A549 (cell line): ENCODE data around the gene PRKCQ. TPM values are rescaled to one million over a fixed set of nuclear protein-coding genes. Genes with fewer than 3 reads are reported as not detected.

ENCODE experiments used
- ATAC-seq, 2 experiments: fragments of 200-7000 bp in 1 of 2; fragments of >200 bp in 1 of 2; cut with Nextera tagmentation in 1 of 2; cut with Tn5 transposase in 1 of 2; 3 replicates each; pipeline versions ENCODE4 v1.8.0 to v1.9.1; 2018 to 2020; ENCODE audit warnings: mild to moderate bottlenecking in 1 of 2, moderate library complexity in 1 of 2
- CTCF ChIA-PET: fragments of 300-600 bp; sonication (Branson Sonifier 250); formaldehyde crosslinking; extraction: SDS; loops from one replicate; lab custom pipeline; 2021; ENCODE audit warnings: antibody characterized with exemption, inconsistent platforms; lab: Yijun Ruan, JAX
- POLR2A ChIA-PET: fragments of 350-600 bp; formaldehyde crosslinking; extraction: SDS; loops from one replicate; lab custom pipeline; 2021; ENCODE audit warnings: antibody characterized with exemption, inconsistent platforms; lab: Yijun Ruan, JAX
- DNase-seq, 2 experiments: peaks; one replicate each; pipeline versions ENCODE4 v3.0.0 to v3.0.0-alpha.2; 2011 to 2016; ENCODE audit warnings: low read depth in 1 of 2, low spot score in 1 of 2
- FAIRE-seq: peaks from 2 replicates; lab custom pipeline; 2011; peaks lifted over from hg19 to GRCh38; lab: Jason Lieb, UNC
- H3K27ac ChIP-seq, 2 experiments: fragments of >200 bp; sonication (Bioruptor Twin); formaldehyde crosslinking; 3 replicates each; pipeline ENCODE4 v1.5.1; 2016 to 2017
- H3K4me1 ChIP-seq: fragments of >200 bp; sonication (Bioruptor Twin); formaldehyde crosslinking; 3 replicates; pipeline ENCODE4 v1.6.1; 2016
- H3K4me2 ChIP-seq: fragments of >200 bp; sonication (Bioruptor Twin); formaldehyde crosslinking; 3 replicates; pipeline ENCODE4 v1.6.1; 2016
- H3K4me3 ChIP-seq: fragments of >200 bp; sonication (Bioruptor Twin); formaldehyde crosslinking; 3 replicates; pipeline ENCODE4 v1.5.1; 2016
- H3K9me3 ChIP-seq: fragments of >200 bp; sonication (Bioruptor Twin); formaldehyde crosslinking; 3 replicates; pipeline ENCODE4 v1.6.1; 2016
- CBX2 ChIP-seq: fragments of 200-600 bp; sonication (generic); IDR thresholded peaks from 2 replicates; pipeline ENCODE4 v1.6.1; 2016; ENCODE audit warnings: low read depth, mild to moderate bottlenecking, borderline replicate concordance
- CHD4 ChIP-seq: fragments of 200-600 bp; sonication (generic); IDR thresholded peaks from 2 replicates; pipeline ENCODE4 v1.6.1; 2016; ENCODE audit warnings: antibody characterized with exemption, mild to moderate bottlenecking, borderline replicate concordance
- E2F6 ChIP-seq: IDR thresholded peaks from 2 replicates; pipeline ENCODE4 v1.6.1; 2012; ENCODE audit warnings: low read depth, borderline replicate concordance
- EHF ChIP-seq: fragments of 250-450 bp; sonication (Bioruptor Pico); IDR thresholded peaks from 2 replicates; pipeline ENCODE4 v1.5.0; 2020; ENCODE audit warnings: mild to moderate bottlenecking
- FOSB ChIP-seq: fragments of 250-450 bp; sonication (Bioruptor Pico); IDR thresholded peaks from 2 replicates; pipeline ENCODE4 v1.5.0; 2020; ENCODE audit warnings: mild to moderate bottlenecking, moderate library complexity
- FOSL2 ChIP-seq, 2 experiments: fragments of 450-650 bp in 1 of 2; fragments of >200 bp in 1 of 2; sonication (Bioruptor Twin) in 1 of 2; formaldehyde crosslinking; IDR thresholded peaks; 2 replicates each; pipeline versions ENCODE4 v1.5.0 to v1.6.1; 2016 to 2020; ENCODE audit warnings: mild to moderate bottlenecking in 1 of 2, moderate library complexity in 1 of 2
- FOXS1 ChIP-seq: fragments of 250-450 bp; sonication (Bioruptor Pico); IDR thresholded peaks from 2 replicates; pipeline ENCODE4 v1.5.0; 2020; ENCODE audit warnings: mild to moderate bottlenecking, moderate library complexity
- HEYL ChIP-seq: fragments of 250-450 bp; sonication (Bioruptor Pico); IDR thresholded peaks from 2 replicates; pipeline ENCODE4 v1.8.0; 2021; ENCODE audit warnings: mild to moderate bottlenecking, moderate library complexity
- HMGXB4 ChIP-seq: fragments of 250-450 bp; sonication (Bioruptor Pico); IDR thresholded peaks from 2 replicates; pipeline ENCODE4 v1.5.0; 2021; ENCODE audit warnings: mild to moderate bottlenecking, moderate library complexity, borderline replicate concordance
- KDM1A ChIP-seq: fragments of 200-600 bp; sonication (generic); IDR thresholded peaks from 2 replicates; pipeline ENCODE4 v1.6.1; 2016; ENCODE audit warnings: low read depth, mild to moderate bottlenecking
- KDM5A ChIP-seq: fragments of 200-600 bp; sonication (generic); IDR thresholded peaks from 2 replicates; pipeline ENCODE4 v1.6.1; 2016; ENCODE audit warnings: antibody characterized with exemption, mild to moderate bottlenecking
- MAFK ChIP-seq: fragments of 450-650 bp; IDR thresholded peaks from 2 replicates; pipeline ENCODE4 v1.6.1; 2014; ENCODE audit not compliant: partially characterized antibody
- MAZ ChIP-seq: fragments of 150-350 bp; IDR thresholded peaks from 2 replicates; pipeline ENCODE4 v1.6.1; 2014; ENCODE audit warnings: antibody characterized with exemption, low read depth, low read length, borderline replicate concordance
- NPAS2 ChIP-seq: fragments of 250-450 bp; sonication (Bioruptor Pico); IDR thresholded peaks from 2 replicates; pipeline ENCODE4 v1.8.0; 2022; ENCODE audit warnings: mild to moderate bottlenecking, moderate library complexity, borderline replicate concordance
- PBX3 ChIP-seq: IDR thresholded peaks from 2 replicates; pipeline ENCODE4 v1.6.1; 2012
- RARB ChIP-seq: fragments of 250-450 bp; sonication (Bioruptor Pico); IDR thresholded peaks from 2 replicates; pipeline ENCODE4 v1.8.0; 2021; ENCODE audit warnings: mild to moderate bottlenecking, moderate library complexity
- REST ChIP-seq: fragments of 200-600 bp; sonication (generic); IDR thresholded peaks from 2 replicates; pipeline ENCODE4 v1.6.1; 2016; ENCODE audit warnings: antibody characterized with exemption, mild to moderate bottlenecking, moderate library complexity
- SREBF2 ChIP-seq: fragments of 450-650 bp; IDR thresholded peaks from 2 replicates; pipeline ENCODE4 v1.6.1; 2014; ENCODE audit warnings: mild to moderate bottlenecking, moderate library complexity
- USF2 ChIP-seq: fragments of 450-650 bp; IDR thresholded peaks from 2 replicates; pipeline ENCODE4 v1.6.1; 2014; ENCODE audit warnings: antibody characterized with exemption
- ZC3H11A ChIP-seq: fragments of 450-650 bp; IDR thresholded peaks from 2 replicates; pipeline ENCODE4 v1.6.1; 2014; ENCODE audit warnings: antibody characterized with exemption, mild to moderate bottlenecking
- ZFP36 ChIP-seq: fragments of 450-650 bp; IDR thresholded peaks from 2 replicates; pipeline ENCODE4 v1.6.1; 2014; ENCODE audit warnings: borderline replicate concordance; ENCODE audit not compliant: partially characterized antibody
- WGBS: methylation state at CpG from one replicate; pipeline ENCODE4 v1.1.6; 2017; ENCODE audit errors: missing lambda C conversion rate; 5-methylcytosine and 5-hydroxymethylcytosine counted together
- polyA plus RNA-seq, 4 experiments: library from polyadenylated mRNA; depleted of rRNA in 3 of 4; stranded (reverse); fragments of >200 nt; fragmentation: RNase III in 1 of 4; extraction: RNeasy Plus Mini Kit Qiagen cat#74134 plus additional on column Dnase treatment in 1 of 4; gene quantifications; 2 replicates in 3 of 4; 3 replicates in 1 of 4; pipeline ENCODE4 v1.2.3, GENCODE V29; 2011 to 2017
- TF ChIP-seq, protein P1 (sequence below): fragments of >200 bp; sonication (Bioruptor Twin); formaldehyde crosslinking; IDR thresholded peaks from 3 replicates; pipeline ENCODE4 v1.6.1; 2016
- TF ChIP-seq, protein P2 (sequence below): fragments of >200 bp; sonication (Bioruptor Twin); formaldehyde crosslinking; IDR thresholded peaks from 2 replicates; pipeline ENCODE4 v1.6.1; 2016

PRKCQ gene
- polyA plus RNA-seq, 2 of the 4 experiments (the other 2 are of a cell fraction), result 3.7 to 7.1 TPM

DNA sequence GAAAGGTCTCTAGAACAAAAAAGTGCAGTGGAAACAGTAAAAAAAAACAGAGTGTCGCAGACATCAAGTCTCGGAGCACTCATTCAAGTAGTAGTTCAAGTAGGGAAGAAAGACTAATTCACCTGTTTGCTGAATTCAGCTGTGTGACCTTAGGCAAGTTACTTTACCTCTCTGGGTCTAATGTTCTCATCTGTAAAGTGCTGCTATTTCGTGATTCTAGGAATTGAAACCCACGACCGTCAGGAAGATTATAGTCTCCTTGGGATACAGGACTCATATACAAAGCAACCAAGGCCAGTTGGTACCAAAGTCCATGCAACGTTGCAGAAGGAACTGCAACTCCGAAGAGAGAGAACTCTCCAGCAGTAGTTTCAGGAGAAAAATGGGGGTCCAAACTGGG lies 26.1 kb downstream of the PRKCQ start:
- no peak for FAIRE-seq
- WGBS, result 57% methylated on average over 7 of the region's 7 CpGs
- CTCF ChIA-PET, result interaction anchor here (0.6 kb wide), 1 partner anchor 54 kb away, joined by 4 read pairs; no protein-coding TSS in a partner anchor

DNA sequence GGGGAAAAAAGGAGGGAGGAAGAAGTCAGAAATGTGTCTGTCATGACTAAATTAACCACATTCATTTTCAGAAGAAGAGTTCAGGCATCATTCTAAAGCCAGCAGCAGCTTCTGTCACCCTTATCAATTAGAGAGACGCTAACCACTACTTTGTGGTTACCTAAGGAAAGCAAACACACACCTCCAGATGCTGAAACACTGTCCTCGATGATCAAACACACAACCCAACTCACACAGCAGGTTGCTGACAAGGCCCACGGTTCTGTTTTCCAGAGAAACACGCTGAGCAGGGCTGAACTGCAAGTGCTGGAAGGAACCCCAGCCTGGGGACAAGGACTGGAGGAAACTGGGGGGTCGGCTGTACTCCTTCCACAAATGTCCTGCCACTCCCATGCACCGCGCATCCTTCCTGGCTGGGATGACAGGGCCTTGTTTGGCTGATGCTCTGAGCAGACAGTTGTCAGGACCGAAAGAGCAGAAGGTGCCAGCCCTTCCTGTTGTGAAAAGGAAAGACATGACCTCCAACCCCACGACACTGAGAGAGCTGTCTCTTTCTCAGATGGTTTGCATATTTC lies 36.6 kb downstream of the PRKCQ start:
- ATAC-seq, result no peak
- WGBS, result 69% methylated on average over 9 of the region's 9 CpGs
- no peak overlapping the region for H3K4me3 ChIP-seq
- CTCF ChIA-PET, result interaction anchor here (0.6 to 1.7 kb wide), 2 partner anchors 13 to 182 kb away, joined by 3 to 7 read pairs; no protein-coding TSS in a partner anchor
- H3K9me3 ChIP-seq, result no peaks in the 10 kb centered on the region
- FAIRE-seq, result no peak
- no peak overlapping the region for H3K4me2 ChIP-seq
- POLR2A ChIA-PET, result no interaction called here
- H3K27ac ChIP-seq, result no peak overlapping the region
- DNase-seq, result no peak
- no peaks in the 10 kb centered on the region for H3K4me1 ChIP-seq
- TF ChIP-seq CBX2 (no peak), CHD4 (no peak), REST (no peak), MAZ (no peak), MAFK (no peak), USF2 (no peak), KDM1A (no peak), FOXS1 (CRISPR knock-in tag) (no peak), FOSL2 (IDR thresholded peaks at IDR 0.05) (no peak), FOSL2 (CRISPR knock-in tag; IDR thresholded peaks at IDR 0.05) (no peak), SREBF2 (no peak), ZC3H11A (no peak), E2F6 (no peak), RARB (CRISPR knock-in tag) (no peak), HEYL (CRISPR knock-in tag) (no peak), PBX3 (no peak), ZFP36 (no peak)
- TF ChIP-seq, protein P1, sequence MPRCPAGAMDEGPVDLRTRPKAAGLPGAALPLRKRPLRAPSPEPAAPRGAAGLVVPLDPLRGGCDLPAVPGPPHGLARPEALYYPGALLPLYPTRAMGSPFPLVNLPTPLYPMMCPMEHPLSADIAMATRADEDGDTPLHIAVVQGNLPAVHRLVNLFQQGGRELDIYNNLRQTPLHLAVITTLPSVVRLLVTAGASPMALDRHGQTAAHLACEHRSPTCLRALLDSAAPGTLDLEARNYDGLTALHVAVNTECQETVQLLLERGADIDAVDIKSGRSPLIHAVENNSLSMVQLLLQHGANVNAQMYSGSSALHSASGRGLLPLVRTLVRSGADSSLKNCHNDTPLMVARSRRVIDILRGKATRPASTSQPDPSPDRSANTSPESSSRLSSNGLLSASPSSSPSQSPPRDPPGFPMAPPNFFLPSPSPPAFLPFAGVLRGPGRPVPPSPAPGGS, result no peak
- TF ChIP-seq, protein P2, sequence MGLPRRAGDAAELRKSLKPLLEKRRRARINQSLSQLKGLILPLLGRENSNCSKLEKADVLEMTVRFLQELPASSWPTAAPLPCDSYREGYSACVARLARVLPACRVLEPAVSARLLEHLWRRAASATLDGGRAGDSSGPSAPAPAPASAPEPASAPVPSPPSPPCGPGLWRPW, result no peak

More for the DNA sequence above, 26.1 kb downstream of the PRKCQ start:
- no peak for DNase-seq
- no peak overlapping the region for H3K4me2 ChIP-seq
- no peak for TF ChIP-seq FOXS1 (CRISPR knock-in tag)
- no peak for TF ChIP-seq E2F6
- TF ChIP-seq ZC3H11A, result no peak
- TF ChIP-seq HMGXB4, result no peak
- no peak for TF ChIP-seq NPAS2 (CRISPR knock-in tag)
- no peak for TF ChIP-seq FOSB (CRISPR knock-in tag)
- no peak for TF ChIP-seq EHF
- no peak for TF ChIP-seq HEYL (CRISPR knock-in tag)
- no peak for TF ChIP-seq KDM5A
- TF ChIP-seq, all 56 proteins: peak for 0
- Histone ChIP-seq H3K9me3 (no peaks in the 10 kb centered on the region), H3K4me3 (no peak overlapping the region), H3K4me1 (no peaks in the 10 kb centered on the region), H3K27ac (no peak overlapping the region)
- ATAC-seq, result no peak
- POLR2A ChIA-PET, result no interaction called here
